Loucy (cell line): ENCODE data around the gene PITX1.

Experiments
- CTCF ChIP-seq: fragments of 200-600 bp; sonication (generic); conservative IDR thresholded peaks from 2 replicates; pipeline ENCODE4 v1.5.1; 2014; ENCODE audit warnings: mild to moderate bottlenecking, antibody characterized with exemption, low read length
- EZH2phosphoT487 ChIP-seq: fragments of 200-600 bp; IDR thresholded peaks from 2 replicates; pipeline ENCODE4 v1.6.1; 2018; ENCODE audit warnings: antibody characterized with exemption, mild to moderate bottlenecking, moderate library complexity, borderline replicate concordance

GRCh38 chr5:135013947-135014570, 20.0 kb downstream of the PITX1 start:
- no peak for TF ChIP-seq CTCF
- TF ChIP-seq EZH2phosphoT487: no peak
